K562 (cell line): ENCODE measurements around the gene RASIP1. TPM values are rescaled to one million over a fixed set of nuclear protein-coding genes. Genes with fewer than 3 reads are reported as not detected.

Experiments used
- CBX3 ChIP-seq, 2 experiments: IDR thresholded peaks; 1 replicate in 1 of 2; 2 replicates in 1 of 2; pipeline ENCODE4 v1.6.1; 2012; ENCODE audit warnings: inconsistent platforms in 2 of 2, low read length in 2 of 2, borderline replicate concordance in 1 of 2, control low read depth in 1 of 2
- MCM3 ChIP-seq: fragments of 450-650 bp; IDR thresholded peaks from 2 replicates; pipeline ENCODE4 v1.6.1; 2016
- MEIS2 ChIP-seq: fragments of 450-650 bp; IDR thresholded peaks from 2 replicates; pipeline ENCODE4 v1.6.1; 2014; ENCODE audit warnings: mild to moderate bottlenecking; ENCODE audit not compliant: partially characterized antibody
- MXI1 ChIP-seq: IDR thresholded peaks from 2 replicates; pipeline ENCODE4 v1.6.1; 2011; ENCODE audit warnings: low read depth, mild to moderate bottlenecking, improper control_type of control experiment, low read length
- NCOA1 ChIP-seq: fragments of 450-650 bp; IDR thresholded peaks from 2 replicates; pipeline ENCODE4 v1.6.1; 2016; ENCODE audit warnings: low read depth
- PTRF ChIP-seq: fragments of 450-650 bp; IDR thresholded peaks from 2 replicates; pipeline ENCODE4 v1.6.1; 2016; ENCODE audit warnings: mild to moderate bottlenecking, missing genetic modification characterization, missing compliant biosample characterization
- RBFOX2 ChIP-seq: fragments of 200-400 bp; formaldehyde crosslinking; IDR thresholded peaks from 2 replicates; pipeline ENCODE4 v1.6.1; 2017; ENCODE audit warnings: low read depth, mild to moderate bottlenecking, low read length, moderate library complexity
- RFX7 ChIP-seq: fragments of 250-450 bp; sonication (Bioruptor Pico); IDR thresholded peaks from 2 replicates; pipeline ENCODE4 v1.5.1; 2021; ENCODE audit warnings: mild to moderate bottlenecking
- TRIM24 ChIP-seq, 2 experiments: fragments of 450-650 bp; IDR thresholded peaks; 2 replicates each; pipeline ENCODE4 v1.6.1; 2016
- TSC22D4 ChIP-seq: fragments of 450-650 bp; IDR thresholded peaks from 2 replicates; pipeline ENCODE4 v1.6.1; 2016; ENCODE audit warnings: missing genetic modification characterization, missing biosample characterization, control low read depth
- USF1 ChIP-seq: sonication (generic); formaldehyde crosslinking; IDR thresholded peaks from 2 replicates; pipeline ENCODE4 v1.9.0; 2022; ENCODE audit warnings: mild to moderate bottlenecking, missing genetic modification reagents
- ZNF175 ChIP-seq: fragments of 200-800 bp; sonication (Bioruptor generic); IDR thresholded peaks from 2 replicates; pipeline ENCODE4 v1.6.1; 2016; ENCODE audit warnings: low read depth, mild to moderate bottlenecking, missing genetic modification characterization, missing compliant biosample characterization
- ZNF3 ChIP-seq: fragments of 250-450 bp; sonication (Bioruptor Pico); IDR thresholded peaks from 2 replicates; pipeline ENCODE4 v1.5.0; 2021; ENCODE audit warnings: mild to moderate bottlenecking, moderate library complexity
- polyA plus RNA-seq, 8 experiments: library from polyadenylated mRNA; depleted of rRNA in 4 of 8; stranded (reverse) in 5 of 8; unstranded in 3 of 8; fragments of >200 nt; fragmentation: Nextera tagmentation in 2 of 8; fragmentation: Illumina TruSeq in 1 of 8; extraction: Ambion mirVana in 2 of 8; extraction: Trizol in 1 of 8; gene quantifications; 2 replicates each; pipeline versions ENCODE4 v1.2.1 to v1.2.3, GENCODE V29; 2011 to 2014; ENCODE audit warnings: inconsistent platforms in 1 of 8, missing spikeins in 1 of 8
- total RNA-seq, 7 experiments: library from RNA; depleted of rRNA in 6 of 7; stranded (reverse); fragments of >200 nt in 6 of 7; fragmentation: Illumina TruSeq in 2 of 7; extraction: Trizol in 2 of 7; gene quantifications; 2 replicates each; pipeline versions ENCODE4 v1.2.1 to v1.2.3, GENCODE V29; 2011 to 2021; ENCODE audit warnings: low replicate concordance in 1 of 7
- TF ChIP-seq, protein P1 (sequence below), 2 experiments: fragments of 250-450 bp in 1 of 2; fragments of 450-650 bp in 1 of 2; sonication (Bioruptor Pico) in 1 of 2; IDR thresholded peaks; 2 replicates each; pipeline versions ENCODE4 v1.6.1 to v1.8.0; 2016 to 2021; ENCODE audit warnings: mild to moderate bottlenecking in 2 of 2, moderate library complexity in 2 of 2, missing compliant biosample characterization in 1 of 2, missing genetic modification characterization in 1 of 2
- TF ChIP-seq, protein P2 (sequence below): fragments of 250-450 bp; sonication (Bioruptor Pico); IDR thresholded peaks from 2 replicates; pipeline ENCODE4 v1.5.0; 2022; ENCODE audit warnings: mild to moderate bottlenecking
- TF ChIP-seq, protein P3 (sequence below): fragments of 450-650 bp; IDR thresholded peaks from 2 replicates; pipeline ENCODE4 v1.6.1; 2017; ENCODE audit warnings: antibody characterized with exemption, mild to moderate bottlenecking
- TF ChIP-seq, protein P4 (sequence below): sonication (generic); formaldehyde crosslinking; IDR thresholded peaks from 2 replicates; pipeline ENCODE4 v1.8.1; 2022; ENCODE audit warnings: missing genetic modification reagents

The RASIP1 gene
- total and polyA plus RNA-seq, 9 of the 15 experiments (the other 6 are each of a cell fraction or from before 2014, with no cell fraction given): 0.20 to 4.7 (median 1.5) TPM

DNA sequence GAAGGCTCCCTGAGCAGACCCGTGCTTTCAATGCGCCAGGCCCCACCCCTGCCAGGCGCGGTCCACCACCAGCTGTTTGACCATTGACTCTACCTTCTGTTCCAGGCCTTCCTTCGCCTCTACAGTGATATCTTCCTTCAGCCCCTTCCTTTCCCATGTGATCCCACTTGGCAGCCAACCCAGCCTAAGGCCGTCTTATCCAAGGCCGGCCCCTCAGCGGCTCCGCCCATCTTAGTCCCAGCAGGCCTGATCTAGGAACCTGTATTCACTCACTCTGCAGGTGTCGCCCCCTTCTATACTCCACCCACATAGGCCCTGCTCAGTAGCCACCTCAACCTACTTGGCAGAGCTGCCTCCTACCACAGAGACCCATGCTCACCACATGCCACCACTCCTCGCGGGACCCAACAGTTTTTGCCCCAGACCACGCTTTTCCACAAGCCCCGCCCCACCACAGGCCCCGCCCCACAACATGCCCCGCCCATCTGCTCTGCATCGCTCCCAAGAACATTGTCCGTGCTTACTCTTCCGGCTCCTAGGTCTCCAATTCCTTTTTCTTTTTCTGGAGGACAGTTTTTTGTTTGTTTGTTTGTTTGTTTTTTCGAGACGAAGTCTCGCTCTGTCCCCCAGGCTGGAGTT is 2.9 kb downstream of the RASIP1 start (continued):
- TF ChIP-seq RFX7 (CRISPR knock-in tag) (no peak), TSC22D4 (no peak), TRIM24 (IDR thresholded peaks at IDR 0.05) (no peak), MXI1 (peak; percentile 19; the same call in 1 of the 2 replicates), MCM3 (no peak), PTRF (tag) (no peak), USF1 (peak; percentile 75), CBX3 (IDR thresholded peaks at IDR 0.05; ENCODE audit: borderline replicate concordance in 1 of 2, low read length in 2 of 2) (peak in 1 of 2 experiments; percentile 65; a peak in 1 of 3 replicates), MEIS2 (no peak), NCOA1 (0 out of 2 replicates have a peak, but pooled peaks have one; percentile 32), RBFOX2 (peak; percentile 33; the same call in 1 of the 2 replicates), ZNF175 (CRISPR knock-in tag) (peak; percentile 53; the same call in 1 of the 2 replicates), ZNF3 (CRISPR knock-in tag) (no peak)
- TF ChIP-seq, protein P1, sequence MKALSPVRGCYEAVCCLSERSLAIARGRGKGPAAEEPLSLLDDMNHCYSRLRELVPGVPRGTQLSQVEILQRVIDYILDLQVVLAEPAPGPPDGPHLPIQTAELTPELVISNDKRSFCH (CRISPR knock-in tag; IDR thresholded peaks at IDR 0.05): no peak
- TF ChIP-seq, protein P1 (tag; IDR thresholded peaks at IDR 0.05): 0 out of 2 replicates have a peak, but pooled peaks have one; percentile 43
- TF ChIP-seq, protein P2, sequence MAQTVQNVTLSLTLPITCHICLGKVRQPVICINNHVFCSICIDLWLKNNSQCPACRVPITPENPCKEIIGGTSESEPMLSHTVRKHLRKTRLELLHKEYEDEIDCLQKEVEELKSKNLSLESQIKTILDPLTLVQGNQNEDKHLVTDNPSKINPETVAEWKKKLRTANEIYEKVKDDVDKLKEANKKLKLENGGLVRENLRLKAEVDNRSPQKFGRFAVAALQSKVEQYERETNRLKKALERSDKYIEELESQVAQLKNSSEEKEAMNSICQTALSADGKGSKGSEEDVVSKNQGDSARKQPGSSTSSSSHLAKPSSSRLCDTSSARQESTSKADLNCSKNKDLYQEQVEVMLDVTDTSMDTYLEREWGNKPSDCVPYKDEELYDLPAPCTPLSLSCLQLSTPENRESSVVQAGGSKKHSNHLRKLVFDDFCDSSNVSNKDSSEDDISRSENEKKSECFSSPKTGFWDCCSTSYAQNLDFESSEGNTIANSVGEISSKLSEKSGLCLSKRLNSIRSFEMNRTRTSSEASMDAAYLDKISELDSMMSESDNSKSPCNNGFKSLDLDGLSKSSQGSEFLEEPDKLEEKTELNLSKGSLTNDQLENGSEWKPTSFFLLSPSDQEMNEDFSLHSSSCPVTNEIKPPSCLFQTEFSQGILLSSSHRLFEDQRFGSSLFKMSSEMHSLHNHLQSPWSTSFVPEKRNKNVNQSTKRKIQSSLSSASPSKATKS: no peak
- TF ChIP-seq, protein P3, sequence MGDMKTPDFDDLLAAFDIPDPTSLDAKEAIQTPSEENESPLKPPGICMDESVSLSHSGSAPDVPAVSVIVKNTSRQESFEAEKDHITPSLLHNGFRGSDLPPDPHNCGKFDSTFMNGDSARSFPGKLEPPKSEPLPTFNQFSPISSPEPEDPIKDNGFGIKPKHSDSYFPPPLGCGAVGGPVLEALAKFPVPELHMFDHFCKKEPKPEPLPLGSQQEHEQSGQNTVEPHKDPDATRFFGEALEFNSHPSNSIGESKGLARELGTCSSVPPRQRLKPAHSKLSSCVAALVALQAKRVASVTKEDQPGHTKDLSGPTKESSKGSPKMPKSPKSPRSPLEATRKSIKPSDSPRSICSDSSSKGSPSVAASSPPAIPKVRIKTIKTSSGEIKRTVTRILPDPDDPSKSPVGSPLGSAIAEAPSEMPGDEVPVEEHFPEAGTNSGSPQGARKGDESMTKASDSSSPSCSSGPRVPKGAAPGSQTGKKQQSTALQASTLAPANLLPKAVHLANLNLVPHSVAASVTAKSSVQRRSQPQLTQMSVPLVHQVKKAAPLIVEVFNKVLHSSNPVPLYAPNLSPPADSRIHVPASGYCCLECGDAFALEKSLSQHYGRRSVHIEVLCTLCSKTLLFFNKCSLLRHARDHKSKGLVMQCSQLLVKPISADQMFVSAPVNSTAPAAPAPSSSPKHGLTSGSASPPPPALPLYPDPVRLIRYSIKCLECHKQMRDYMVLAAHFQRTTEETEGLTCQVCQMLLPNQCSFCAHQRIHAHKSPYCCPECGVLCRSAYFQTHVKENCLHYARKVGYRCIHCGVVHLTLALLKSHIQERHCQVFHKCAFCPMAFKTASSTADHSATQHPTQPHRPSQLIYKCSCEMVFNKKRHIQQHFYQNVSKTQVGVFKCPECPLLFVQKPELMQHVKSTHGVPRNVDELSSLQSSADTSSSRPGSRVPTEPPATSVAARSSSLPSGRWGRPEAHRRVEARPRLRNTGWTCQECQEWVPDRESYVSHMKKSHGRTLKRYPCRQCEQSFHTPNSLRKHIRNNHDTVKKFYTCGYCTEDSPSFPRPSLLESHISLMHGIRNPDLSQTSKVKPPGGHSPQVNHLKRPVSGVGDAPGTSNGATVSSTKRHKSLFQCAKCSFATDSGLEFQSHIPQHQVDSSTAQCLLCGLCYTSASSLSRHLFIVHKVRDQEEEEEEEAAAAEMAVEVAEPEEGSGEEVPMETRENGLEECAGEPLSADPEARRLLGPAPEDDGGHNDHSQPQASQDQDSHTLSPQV: no peak
- TF ChIP-seq, protein P4, sequence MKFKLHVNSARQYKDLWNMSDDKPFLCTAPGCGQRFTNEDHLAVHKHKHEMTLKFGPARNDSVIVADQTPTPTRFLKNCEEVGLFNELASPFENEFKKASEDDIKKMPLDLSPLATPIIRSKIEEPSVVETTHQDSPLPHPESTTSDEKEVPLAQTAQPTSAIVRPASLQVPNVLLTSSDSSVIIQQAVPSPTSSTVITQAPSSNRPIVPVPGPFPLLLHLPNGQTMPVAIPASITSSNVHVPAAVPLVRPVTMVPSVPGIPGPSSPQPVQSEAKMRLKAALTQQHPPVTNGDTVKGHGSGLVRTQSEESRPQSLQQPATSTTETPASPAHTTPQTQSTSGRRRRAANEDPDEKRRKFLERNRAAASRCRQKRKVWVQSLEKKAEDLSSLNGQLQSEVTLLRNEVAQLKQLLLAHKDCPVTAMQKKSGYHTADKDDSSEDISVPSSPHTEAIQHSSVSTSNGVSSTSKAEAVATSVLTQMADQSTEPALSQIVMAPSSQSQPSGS (CRISPR knock-in tag): no peak
